Cardiac septum (tissue), 1 donor: Measurements from ENCODE around the gene MGAT4A. TPM values are rescaled to one million over a fixed set of nuclear protein-coding genes. Genes with fewer than 3 reads are reported as not detected.

Experiments
- DNase-seq: peaks from one replicate; pipeline ENCODE4 v3.0.0-alpha.2; 2020; ENCODE audit warnings: low spot score
- intact Hi-C: fragments of 100-400 bp; cut with DNase I; formaldehyde crosslinking; loops from one replicate; pipeline ENCODE4 v1.14.0; 2022
- total RNA-seq: library from RNA; stranded (reverse); fragmentation: NEBNext Ultra II Directional; extraction: Animal tissue kit (Norgen Biotek cat#: 25700); gene quantifications from one replicate; pipeline ENCODE4 v1.2.1, GENCODE V29; 2021
- donor health status: DM: no; HTN: no; CAD: no.

The MGAT4A gene
- total RNA-seq, 1 donor from 2014 or later: 16.3 TPM

DNA sequence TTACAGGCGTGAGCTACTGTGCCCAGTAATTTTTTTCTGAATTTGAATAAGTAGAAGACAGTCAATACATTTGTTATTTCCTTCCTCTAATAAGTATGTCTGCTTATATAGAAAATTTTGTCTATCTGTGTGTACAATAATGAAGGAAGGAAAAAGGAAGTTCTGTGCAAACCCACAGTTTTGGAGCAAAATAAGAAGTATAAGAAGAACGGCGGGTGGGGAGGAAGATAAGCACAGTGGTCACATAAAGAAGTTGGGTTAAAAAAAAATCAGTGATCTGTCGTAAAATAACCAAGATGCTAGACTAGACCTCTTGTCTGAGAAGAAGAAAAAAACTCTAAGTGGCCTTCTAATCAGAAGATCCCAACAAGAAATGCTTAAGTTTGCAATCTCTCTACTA is 20.2 kb downstream of the MGAT4A start:
- intact Hi-C loops: no loop called here

DNA sequence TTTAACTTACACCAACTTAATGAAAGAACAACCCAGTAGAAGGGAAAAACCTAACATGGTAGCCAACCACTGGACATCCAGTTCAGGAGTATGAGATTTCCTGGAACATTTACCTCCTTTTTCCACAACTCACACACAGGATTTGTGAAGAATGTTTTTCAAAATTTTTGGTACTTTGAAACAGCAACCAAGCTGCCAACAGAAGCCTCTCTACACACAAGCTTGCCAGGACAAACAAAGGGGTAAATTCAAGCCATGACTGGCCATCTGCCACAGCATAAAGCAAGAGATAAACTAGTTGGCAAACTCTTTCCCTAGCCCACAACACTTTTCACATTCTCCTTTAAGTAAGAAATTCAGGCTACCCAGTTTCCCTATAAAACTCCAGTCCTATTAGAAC is 21.4 kb downstream of the MGAT4A start:
- intact Hi-C loops: no loop called here
- no peak for DNase-seq

More for the DNA sequence above, 20.2 kb downstream of the MGAT4A start:
- no peak for DNase-seq

DNA sequence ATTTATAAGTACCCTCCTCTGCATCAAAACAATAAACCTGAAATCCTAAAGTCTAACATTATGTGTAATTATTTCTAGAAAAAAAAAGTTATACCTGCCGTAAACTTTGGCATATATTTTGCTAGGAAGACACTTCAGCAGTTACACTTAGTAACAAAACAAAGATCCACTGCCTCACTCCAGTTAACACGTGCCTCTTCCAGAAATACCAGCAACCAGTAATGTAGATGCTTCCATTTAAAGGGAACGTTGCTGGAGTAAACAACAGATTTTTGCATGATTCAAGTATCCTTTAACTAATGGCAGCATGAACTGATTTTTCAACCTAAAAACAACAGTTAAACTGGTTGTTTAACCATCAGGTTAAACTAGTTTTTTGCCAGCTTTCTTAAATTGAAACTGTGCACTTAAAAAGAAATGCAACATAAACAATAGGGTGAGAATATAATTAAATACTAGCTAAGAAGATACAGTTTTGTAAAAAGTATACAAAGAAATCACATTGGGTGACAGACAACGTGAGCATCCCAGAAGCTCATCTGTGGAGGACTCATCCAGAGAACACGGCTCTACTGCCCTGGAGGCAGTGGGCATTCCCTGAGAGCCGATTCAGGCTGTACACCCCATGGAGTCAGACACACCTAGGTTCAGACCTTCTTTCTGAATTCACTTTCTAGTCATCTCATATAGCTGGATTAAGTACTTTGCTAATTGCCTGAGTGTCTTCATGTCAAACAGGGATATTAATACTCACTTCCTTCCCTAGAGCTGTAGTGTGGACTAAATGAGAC is 22.3 kb downstream of the MGAT4A start:
- no peak for DNase-seq
- intact Hi-C loops: no loop called here

DNA sequence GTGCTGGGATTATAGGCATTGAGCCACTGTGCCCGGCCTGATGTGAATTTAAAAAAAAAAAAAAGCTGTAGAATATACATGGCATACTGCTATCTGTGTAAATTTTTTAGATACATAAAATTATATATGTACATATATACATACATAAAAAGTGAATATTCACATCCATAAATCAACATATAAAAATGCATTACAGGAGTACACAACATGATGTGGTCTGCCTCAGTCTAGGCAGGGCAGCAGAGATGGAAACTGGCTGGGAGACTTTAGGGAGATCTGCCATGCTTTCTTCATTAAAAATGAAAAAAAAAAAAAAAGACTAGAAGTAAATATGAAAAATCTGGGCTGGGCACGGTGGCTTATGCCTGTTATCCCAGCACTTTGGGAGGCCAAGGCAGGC is 24.3 kb downstream of the MGAT4A start:
- intact Hi-C loops: no loop called here
- no peak for DNase-seq

DNA sequence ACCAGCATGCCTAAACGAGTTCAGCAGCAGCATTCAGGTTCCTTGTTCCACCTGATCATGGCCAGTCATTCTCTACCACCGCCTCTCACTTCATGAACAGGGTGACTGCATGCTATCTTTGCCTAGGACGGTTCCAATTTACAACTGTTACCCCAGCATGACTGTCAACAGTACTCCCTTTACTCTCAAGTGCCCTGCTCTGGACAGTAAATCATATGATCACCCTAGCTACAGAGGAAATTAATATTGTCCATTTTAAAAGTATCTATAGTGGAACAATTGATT is 25.7 kb downstream of the MGAT4A start:
- intact Hi-C loops: no loop called here
- no peak for DNase-seq

DNA sequence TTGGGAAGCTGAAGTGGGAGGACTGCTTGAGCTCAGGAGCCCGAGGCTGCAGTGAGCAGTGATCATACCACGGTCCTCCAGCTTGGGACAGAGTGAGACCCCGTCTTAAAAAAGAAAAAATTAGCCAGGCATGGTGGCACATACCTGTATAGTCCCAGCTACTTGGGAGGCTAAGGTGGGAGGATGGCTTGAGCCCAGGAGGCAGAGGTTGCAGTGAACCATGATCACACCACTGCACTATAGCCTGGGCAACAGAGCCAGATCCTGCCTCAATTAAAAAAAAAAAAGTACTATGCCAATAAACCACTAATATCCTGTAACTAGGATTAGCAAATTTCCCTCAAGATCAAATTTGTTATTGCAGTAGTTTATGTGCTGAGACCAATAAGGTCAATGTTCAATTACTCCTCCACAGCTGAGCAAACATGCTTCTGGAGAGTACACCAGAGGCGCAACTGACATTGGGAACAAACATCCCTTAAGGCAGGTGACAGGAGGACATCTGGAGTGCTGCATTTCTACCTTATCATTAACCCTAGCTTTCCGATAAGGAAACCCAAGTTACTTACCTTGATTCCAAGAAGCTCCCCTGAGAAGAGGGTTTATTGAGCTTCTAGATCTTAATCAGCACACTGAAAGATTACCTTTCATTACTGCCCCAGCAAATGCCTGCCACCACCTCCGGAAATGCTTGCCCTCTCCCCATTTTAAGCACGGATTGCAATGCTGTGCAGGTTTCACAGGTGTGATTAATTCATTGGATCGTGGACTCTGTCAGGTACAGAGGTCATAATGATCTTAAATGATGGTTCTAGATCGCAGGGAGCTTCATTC is 26.2 kb downstream of the MGAT4A start:
- intact Hi-C loops: no loop called here
- no peak for DNase-seq

DNA sequence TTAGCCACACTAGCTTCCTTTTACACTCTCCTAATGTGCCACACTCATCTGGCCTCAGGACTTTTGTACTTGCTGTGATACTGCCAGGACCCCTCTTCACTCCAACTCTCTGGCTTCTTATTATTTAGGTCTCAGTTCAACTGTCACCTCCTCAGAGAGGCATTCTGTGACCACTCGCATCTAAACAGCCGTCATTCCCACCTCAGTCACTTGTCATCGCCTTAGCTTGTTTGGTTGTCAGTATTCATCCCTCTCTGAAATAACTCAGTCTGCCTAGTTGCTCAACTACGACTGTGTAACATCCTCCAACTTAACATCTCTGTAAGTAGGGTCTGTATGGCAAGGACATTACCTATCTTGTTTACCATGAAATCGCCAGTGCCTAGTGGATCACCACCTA is 27.2 kb downstream of the MGAT4A start:
- intact Hi-C loops: no loop called here
- no peak for DNase-seq

DNA sequence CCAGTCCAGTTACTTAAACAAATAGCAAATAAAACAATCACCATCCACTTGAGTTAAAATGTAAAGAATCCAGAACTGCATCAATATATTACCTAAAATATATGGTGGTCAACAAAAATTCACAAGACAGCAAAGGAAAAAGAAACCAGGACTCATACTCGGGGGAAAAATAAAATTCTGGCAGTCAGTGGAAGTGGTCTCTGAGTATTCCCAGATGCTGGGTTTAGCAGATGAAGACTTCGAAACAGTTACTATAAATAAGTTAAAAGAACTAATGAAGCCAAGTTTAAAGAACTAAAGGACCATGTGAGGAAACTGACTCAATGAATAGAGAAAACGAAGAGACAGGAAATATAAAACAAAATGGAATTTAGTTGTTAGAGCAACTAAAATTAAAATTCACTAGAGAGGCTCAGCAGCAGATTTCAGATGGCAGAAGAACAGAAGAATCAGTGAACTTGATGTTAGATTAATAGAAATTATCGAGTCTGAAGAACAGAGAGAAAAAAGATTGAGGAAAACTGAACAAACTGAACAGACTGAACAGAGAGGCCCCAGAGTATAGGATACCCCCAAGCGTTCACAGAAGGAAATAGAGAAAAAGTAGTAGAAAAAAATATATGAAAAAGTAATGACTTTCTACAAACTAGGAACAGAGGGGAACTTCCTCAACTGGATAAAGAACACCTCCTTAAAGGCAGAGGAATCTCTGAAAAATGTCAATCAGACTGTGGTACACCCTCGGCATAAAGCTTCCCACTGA is 27.9 kb downstream of the MGAT4A start:
- no peak for DNase-seq
- intact Hi-C loops: no loop called here

DNA sequence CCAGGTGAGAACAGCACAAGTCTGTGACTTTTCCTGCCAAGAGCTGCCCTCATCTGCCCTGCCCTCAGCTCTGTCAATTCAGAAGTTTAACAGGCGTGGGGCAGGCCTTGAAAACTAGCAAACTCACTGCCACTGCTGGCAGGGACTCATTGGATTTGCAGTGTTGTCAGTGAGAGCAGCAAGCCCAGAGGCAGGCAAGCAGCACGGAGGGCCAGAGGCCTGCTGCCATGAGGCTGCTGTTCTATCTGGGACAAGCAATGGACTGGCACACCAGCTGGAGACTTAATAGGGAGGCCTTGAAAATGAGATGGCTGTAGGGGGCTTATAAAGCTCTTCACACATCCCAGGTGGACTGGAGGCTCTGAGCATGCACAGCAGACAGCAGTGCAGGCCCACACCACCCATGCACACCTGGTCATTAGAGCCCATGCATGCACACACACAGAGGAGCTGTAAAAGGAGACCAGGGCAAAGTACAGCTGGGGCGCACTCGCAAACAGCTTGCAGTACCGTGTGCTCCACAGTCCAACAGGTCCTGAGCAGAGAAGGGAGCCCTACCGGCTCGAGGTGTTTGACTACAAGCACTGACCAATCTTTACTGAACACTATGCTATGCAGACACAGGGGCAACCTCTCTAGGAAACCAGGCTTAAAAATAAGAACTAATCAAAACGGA is 28.7 kb downstream of the MGAT4A start:
- intact Hi-C loops: no loop called here
- peak; percentile 79 for DNase-seq

DNA sequence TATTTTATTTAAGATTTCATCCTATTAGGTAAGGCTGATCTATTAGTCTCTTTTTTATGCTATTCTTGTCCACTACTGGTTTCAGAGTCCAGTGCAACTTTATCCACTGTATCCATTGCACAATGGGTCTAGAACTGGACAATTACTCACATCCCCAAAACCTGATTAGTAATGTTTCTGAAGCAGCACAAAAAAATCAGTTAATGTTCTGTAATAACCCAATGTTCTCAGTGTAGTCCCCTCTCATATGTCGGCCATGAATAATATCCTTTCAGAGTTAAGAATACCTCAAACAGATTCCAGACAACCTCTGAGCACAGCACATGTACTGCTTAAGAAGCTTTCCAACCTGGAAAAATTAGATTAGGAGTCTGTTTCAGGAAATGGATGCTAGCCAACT is 29.7 kb downstream of the MGAT4A start:
- no peak for DNase-seq
- intact Hi-C loops: no loop called here

DNA sequence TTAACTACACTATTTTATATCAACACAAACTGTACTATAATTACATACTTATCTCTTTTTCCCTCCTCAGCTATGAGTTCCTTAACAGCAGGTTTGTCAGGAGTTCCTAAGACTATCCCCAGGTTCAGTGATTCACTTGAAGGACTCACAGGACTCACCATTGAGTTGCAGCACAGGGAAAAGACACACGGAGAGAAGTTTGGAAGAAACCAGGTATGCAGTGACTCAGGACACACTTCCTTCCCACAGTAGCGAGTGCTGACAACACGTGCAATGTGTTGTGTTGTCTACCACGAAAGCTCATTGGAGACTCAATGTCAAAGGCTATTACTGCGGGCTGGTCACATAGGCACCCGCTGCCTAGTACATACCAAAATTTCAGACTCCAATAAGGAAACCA is 32.0 kb downstream of the MGAT4A start:
- intact Hi-C loops: no loop called here
- no peak for DNase-seq

DNA sequence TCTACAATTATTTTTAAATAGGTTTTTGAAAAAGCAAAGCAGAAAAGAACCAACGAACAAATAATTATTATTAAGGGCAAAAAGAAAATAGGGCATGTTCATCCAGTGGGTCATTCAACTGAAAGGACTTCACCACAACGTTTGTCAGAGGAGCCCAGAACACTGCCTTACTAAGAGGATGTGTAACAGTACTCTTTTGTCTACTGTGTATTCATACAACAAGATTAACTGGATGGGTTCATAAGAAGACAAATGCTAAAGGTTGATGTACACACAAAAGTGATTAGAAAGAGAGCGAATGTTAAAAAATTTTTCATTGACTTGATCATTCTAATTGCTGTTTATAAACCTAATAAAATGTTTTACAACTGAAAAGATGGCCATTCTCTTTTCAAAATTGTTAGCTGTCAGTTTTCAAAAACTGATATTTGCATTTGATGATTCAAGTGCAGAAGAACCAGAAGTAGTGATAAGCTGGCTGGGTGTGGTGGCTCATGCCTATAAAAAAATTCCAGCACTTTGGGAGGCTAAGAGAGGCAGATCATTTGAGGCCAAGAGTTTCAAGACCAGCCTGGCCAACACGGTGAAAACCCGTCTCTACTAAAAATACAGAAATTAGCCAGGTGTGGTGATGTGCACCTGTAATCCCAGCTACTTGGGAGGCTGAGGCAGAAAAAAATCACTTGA is 33.1 kb downstream of the MGAT4A start:
- no peak for DNase-seq
- intact Hi-C loops: no loop called here

DNA sequence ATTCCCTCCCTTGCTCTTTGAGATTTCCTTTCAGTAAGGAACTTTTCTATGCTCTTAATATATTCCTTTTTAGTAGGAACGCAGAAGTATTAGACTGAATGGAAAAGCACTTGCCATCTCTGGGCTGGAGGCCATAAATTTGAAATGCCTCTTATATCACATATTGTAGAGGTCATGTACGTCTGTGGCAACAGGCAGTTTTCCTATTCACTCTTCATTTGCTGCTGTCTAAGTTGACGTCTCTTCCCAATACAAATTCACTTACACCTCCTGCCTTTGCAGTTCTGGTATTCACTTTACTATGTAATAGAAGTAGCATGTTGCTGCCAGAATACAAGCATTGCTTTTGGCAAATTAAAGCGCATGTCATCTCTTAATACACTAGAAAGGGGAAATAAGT is 34.7 kb downstream of the MGAT4A start:
- no peak for DNase-seq
- intact Hi-C loops: no loop called here

DNA sequence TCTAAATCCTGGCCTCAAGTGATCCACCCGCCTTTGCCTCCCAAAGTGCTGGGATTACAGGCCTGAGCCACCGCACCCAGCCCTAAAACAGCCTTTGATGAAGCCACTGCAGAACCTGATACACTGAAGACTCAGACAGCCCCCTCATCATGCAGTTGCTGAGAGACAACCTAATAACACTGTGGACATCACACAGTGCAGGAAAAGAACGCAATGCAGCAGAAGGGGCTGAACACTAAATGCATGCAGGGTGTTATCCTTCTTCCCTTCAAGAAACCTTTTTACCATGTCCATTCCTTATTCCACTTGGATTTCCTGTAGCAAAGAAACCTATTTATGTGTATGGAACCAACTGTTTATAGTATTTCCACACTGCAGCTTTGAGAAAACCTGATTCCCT is 35.7 kb downstream of the MGAT4A start:
- intact Hi-C loops: no loop called here
- no peak for DNase-seq

DNA sequence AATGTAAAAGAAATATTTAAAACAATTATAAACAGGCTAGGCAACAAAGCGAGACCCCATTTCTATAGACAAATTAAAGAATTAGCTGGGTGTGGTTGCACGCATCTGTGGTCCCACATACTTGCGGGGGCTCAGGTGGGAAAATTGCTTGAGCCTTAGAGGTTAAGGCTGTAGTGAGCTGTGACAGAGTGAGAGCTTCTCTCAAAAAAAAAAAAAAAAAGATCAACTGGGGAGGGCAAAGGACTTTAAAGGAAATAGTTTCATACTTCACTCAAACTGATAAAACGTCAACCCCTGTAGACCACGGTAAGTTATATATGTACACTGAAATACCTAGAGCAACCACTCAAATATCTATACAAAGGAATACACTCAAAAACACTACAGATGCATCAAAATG is 37.5 kb downstream of the MGAT4A start:
- intact Hi-C loops: no loop called here
- DNase-seq: no peak

DNA sequence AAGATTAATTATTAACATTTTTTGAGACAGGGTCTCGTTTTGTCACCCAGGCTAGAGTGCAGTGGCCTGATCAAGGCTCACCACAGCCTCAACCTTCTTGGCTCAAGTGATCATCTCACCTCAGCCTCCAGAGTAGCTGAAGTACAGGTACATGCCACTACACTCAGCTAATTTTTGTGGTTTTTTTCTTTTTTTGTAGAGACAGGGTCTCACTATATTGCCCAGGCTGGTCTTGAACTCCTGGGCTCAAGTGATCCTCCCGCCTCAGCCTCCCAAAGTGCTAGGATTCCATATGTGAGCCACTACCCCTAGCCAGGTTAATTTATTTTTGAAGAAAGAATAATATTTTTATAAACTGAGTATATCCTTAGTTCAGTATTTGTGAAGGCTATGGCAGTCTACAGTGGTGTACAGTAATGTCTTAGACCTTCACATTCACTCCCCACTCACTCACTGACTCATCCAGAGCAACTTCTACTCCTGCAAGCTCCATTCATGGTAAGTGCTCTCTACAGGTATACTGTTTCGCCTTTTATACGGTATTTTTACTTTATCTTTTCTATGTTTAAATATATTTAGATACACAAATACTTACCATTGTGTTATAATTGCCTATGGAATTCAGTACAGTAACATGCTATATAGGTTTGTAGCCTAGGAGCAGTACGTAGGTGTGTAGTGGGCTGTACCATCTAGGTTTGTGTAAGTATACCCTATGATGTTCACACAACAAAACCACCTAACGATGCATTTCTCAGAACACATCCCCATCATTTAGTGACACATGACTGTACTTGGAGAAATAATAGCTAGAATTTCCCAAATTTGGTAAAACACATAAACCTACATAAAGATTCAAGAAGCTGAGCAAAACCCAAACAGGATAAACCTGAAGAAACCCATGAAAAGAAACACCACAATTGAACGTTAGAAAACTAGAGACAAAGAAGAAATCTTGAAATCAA is 38.6 kb downstream of the MGAT4A start:
- intact Hi-C loops: no loop called here
- no peak for DNase-seq

DNA sequence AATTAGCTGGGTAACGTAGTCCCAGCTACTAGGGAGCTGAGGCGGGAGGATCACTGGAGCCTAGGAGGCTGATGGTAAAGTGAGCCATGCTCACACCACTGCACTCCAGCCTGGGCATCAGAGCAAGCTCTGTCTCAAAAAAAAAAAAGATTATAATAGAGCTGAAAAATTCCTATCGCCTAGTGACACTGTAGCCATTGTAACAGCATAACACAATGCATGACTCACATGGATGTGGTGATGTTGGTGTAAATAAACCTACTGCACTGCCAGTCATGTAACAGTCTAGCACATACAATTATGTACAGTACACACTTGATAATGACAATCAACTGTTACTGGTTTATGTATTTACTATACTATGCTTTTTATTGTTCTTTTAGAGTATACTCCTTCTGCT is 39.6 kb downstream of the MGAT4A start:
- DNase-seq: no peak
- intact Hi-C loops: no loop called here
